NCI-H460 (cell line): ENCODE data around the gene PARP2. TPM values are rescaled to one million over a fixed set of nuclear protein-coding genes. Genes with fewer than 3 reads are reported as not detected.
"Not testable (repeated sequence)": the region's sequence is repeated elsewhere in the genome, so short reads cannot be mapped to it uniquely, and the experiment has no call there.

Experiments
- DNase-seq: peaks from one replicate; pipeline ENCODE4 v3.0.0-alpha.2; 2016; ENCODE audit warnings: low read depth; ENCODE audit errors: extremely low read depth
- polyA plus RNA-seq: library from polyadenylated mRNA; depleted of rRNA; stranded (reverse); fragments of >200 nt; gene quantifications from 2 replicates; pipeline ENCODE4 v1.2.3, GENCODE V29; 2014; cell fraction: nucleus; rRNA removed
- total RNA-seq: library from RNA; depleted of rRNA; stranded (reverse); fragments of >200 nt; shearing (Covaris generic); gene quantifications from 2 replicates; pipeline ENCODE4 v1.2.3, GENCODE V29; 2014; rRNA removed

Gene PARP2, protein sequence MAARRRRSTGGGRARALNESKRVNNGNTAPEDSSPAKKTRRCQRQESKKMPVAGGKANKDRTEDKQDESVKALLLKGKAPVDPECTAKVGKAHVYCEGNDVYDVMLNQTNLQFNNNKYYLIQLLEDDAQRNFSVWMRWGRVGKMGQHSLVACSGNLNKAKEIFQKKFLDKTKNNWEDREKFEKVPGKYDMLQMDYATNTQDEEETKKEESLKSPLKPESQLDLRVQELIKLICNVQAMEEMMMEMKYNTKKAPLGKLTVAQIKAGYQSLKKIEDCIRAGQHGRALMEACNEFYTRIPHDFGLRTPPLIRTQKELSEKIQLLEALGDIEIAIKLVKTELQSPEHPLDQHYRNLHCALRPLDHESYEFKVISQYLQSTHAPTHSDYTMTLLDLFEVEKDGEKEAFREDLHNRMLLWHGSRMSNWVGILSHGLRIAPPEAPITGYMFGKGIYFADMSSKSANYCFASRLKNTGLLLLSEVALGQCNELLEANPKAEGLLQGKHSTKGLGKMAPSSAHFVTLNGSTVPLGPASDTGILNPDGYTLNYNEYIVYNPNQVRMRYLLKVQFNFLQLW
- total RNA-seq = 35.7 and 39.4 TPM in 2 replicates
- 50.2 and 54.9 TPM in 2 replicates for polyA plus RNA-seq

DNA sequence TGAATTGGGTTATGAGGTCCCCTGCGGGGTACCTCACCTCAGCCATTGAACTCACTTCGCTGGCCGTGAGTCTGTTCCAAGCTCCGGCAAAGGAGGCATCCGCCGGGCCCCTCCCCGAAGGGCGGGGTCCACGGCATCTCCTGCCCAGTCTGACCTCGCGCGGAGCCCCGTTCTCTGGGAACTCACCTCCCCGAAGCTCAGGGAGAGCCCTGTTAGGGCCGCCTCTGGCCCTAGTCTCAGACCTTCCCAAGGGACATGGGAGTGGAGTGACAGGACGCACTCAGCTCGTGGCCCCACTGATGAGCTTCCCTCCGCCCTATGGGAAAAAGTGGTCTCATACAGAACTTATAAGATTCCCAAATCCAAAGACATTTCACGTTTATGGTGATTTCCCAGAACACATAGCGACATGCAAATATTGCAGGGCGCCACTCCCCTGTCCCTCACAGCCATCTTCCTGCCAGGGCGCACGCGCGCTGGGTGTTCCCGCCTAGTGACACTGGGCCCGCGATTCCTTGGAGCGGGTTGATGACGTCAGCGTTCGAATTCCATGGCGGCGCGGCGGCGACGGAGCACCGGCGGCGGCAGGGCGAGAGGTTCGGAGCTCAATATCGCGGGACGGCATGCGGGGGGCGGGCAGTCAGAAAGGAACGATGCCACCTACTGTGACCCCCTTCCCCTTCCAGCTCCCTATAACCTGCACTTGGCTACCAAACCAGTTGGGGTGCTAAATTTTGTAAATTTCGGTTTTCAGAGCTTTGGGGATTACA, at the start of gene PARP2:
PARP2 (plus strand) TSS at position 544 of the 770 bp plus-strand sequence; CDS start at position 551, 7 bp downstream.
- peak; percentile 100 for DNase-seq

DNA sequence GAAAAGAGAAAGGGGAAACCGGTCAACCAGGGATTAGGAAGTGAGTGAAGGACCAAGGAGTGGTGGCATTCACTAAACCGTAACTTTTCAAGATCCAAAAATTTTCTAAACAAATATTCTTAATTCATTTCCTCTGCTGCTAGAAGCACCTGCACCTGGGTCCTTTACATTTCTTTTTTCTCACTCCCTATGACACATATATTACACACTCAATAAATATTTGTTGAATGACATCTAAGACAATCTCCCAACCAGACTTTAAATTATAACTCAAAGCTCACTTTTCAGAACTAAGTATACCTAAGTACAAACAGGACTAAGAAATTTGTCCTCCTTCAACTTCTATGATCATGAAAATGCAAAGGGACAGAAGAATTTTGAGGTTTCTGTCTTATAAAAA, 48.8 kb upstream of the PARP2 start:
- no peak for DNase-seq

DNA sequence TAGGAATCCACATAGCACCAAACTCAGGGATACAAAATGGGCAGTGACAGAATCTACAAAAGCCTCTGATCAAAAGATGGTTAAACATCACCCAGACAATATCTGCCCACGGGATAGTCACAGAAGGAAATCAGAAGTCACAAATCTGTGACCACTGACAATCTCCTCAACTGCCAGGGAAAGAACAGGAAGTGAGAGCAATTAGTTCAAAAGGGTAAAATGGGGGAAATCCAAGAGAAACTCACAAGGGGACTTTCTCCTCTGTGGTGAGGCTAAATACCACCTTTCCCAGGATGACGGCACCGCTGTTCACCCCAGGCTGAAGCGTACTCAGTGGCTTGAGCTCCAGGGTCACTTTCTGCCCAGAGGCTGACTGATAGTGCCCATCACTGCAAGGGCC, 48.4 kb upstream of the PARP2 start:
- no peak for DNase-seq

DNA sequence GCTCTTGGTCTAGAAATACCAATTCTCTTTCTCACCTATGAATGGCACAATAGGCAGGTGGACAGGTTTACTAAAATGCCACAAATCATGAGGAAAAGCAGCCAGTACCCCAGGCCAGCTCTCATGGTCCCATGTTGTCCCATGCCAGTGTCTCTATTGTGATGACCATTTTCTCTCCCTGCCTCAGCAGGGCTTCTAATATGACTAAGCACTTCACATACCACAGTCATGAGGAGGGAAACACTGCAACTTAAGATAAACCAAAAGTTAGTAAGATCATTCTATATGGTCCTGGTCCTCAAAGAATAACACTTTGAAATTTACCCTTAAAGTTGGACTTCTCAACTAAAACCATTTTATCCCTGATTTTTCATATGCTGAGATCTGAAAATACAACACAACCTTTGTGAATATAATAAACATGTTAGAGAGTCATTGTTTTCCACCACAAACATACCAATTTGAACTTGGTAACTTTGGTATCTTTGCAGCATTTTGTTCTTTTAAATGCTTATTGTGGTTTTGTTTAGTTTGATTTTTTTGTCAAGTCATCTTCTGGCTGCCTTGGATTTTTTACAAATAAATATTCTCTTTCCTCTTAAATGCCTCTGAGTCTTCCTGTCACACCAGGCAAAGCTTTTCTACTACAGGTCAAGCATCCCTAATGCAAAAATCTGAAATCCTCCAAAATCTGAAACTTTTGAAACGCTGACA, 41.2 kb upstream of the PARP2 start:
- DNase-seq = peak; percentile 15

DNA sequence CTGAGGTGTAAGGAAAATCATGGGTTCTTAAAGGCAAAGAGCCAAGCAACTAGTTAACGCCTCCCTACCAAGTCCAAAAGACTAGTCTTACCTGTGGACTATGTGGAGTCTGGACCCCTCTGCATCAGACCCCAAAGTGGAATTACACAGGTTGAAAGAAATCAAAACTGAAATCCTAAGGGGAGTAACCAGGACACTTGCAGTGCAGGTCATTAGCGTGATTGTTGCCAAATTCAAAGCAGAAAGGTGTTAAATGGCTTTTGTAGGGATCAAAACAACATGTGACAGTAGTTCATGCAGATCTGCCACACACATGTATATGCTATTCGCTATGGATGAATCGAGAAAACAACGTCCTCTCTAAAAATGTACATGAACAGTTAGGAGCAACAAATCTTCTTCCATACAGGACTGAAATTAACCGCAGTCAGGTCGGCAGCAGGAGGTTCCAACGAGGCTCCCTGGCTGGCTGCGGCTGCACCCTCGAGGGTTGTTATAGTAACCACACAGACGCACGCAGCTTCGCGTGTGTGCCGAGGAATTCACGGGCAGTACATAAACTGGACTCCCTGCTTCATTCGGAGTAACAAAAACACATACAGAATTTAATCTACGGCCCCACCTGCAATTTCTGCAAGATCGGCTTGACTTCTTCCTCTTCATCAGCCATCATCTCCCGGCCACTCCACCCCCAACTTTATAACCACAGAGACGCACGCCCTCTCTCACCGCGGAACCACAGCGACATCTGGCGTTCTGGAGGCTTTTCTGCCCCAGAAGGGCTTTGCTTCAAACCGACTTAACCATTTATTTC, 38.0 kb upstream of the PARP2 start, which contains the start of gene TTC5:
TTC5 (minus strand) TSS at position 687 of the 814 bp plus-strand sequence; CDS start at position 673, 14 bp downstream.
- peak; percentile 84 for DNase-seq

DNA sequence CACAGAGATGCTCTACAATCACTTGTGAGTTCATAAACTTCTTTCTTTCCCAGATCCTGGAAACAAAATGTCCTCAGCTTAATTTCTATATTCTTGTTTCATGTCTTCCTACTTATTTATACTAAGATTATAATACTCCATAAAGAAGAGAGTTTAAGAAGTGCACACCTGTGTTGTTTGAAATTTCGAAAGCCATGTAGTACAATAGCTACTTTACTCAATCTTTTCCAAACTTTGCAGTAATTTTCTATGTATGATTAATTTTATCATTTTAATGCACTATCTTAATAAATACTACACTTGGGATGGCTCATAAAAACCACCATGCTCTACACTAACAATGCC, 37.4 kb upstream of the PARP2 start:
- DNase-seq = no peak

DNA sequence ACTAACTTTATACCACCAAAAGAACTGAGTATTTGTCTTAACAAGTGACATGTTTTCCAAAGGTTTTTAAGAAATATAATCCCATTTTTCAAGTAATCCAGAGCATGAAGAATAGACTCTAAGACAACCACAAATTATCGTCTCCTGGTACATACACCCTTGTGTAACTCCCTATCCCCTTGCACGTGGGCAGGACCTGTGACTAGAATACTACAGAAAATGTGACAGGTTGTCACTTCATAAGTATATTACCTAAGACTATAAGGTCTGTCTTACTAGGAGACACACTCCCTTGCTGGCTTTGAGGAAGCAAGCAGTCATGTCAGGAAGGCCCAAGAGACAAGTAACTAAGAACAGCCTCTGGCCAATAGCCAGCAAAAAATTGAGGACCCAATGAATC, 29.4 kb upstream of the PARP2 start:
- no peak for DNase-seq

DNA sequence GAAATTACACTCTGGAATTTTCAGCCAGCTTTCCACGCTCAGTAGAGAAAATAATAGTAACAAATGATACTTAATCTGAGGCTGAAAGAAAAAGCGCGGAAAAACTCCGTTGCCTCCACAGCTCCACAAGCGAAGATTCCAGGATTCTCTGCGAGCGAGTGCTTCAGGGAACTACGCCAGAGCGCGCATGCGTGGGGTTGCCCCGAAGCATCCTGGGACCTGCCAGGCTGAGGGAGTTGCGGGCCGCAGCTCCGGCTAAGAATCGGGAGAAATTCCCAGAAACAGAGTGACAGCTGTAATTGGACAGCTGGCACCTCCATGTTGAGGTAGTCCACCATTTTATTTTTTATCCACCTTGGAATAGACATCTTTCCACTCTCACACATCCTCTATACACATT, 25.7 kb upstream of the PARP2 start:
- no peak for DNase-seq

DNA sequence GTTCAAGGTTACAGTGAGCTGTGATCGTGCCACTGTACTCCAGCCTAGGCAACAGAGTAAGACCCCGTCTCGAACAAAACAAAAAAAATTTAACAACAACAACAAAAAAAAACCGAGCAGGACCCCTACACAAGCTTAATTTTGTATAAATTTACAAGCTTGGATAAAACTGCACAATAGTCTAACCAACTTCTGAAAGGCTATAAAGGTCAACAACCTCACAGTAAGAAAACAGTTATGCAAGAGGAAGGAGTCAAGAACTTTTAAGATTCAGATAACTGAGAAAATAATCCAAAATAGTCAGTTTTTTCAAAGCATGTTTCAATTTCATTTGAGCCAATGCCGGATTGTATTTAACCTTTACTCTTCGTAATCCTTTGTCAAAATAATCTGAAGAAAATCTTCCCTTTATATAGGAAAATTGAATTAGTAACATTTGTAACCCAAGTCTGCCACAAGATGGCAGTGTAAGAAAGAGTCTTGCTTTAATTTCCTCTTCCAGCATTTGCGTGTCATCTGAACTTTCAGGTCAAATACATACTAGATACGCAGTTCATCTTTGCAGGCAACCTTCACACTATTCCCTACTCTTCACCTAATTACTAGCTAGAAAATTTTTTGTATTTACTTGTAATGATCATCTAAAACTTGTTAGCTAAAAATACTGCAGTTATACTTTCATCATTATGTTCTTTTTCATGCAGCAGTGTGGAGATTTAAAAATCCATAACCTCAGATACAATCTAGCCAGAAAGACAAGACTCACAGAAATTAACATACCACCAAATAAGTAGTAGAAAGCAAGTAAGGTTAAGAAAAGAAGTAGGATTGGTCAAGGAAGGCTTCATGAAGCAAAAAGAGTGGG, 16.2 kb upstream of the PARP2 start:
- DNase-seq = peak; percentile 76

DNA sequence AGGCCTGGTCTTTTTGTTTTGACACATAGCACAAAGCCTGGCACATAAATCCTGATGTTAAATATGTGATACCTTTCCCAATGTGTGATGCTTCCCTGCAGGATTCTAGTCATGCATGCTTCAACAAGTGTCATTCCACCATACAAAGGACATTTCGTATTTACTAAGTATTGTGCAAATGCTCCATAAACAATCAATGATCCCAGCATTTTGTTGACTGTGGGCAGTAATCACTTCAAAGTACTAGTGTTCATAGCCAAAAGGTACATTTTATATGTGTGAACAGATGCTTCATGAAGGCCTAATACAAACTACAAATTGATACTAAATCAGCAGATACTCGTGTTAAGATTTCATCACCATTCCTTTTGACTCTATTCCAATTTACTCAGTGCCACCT, 14.7 kb upstream of the PARP2 start:
- no peak for DNase-seq

DNA sequence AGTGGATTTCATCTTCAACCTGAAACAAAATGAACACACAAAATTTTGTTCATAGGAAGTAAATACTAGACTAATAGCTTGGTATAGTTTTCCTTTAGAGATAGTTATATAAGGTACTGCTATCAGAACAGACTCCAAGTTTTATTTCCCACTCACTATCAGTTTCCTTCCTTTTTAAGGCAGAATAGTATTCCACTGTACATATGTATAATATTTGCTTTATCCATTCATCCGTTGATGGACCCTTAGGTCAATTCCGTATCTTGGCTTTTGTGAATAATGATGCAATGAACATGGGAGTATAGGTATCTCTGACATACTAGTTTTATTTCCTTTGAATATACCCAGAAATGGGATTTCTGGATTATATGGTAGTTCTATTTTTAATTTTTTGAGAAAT, 14.1 kb upstream of the PARP2 start:
- no peak for DNase-seq

DNA sequence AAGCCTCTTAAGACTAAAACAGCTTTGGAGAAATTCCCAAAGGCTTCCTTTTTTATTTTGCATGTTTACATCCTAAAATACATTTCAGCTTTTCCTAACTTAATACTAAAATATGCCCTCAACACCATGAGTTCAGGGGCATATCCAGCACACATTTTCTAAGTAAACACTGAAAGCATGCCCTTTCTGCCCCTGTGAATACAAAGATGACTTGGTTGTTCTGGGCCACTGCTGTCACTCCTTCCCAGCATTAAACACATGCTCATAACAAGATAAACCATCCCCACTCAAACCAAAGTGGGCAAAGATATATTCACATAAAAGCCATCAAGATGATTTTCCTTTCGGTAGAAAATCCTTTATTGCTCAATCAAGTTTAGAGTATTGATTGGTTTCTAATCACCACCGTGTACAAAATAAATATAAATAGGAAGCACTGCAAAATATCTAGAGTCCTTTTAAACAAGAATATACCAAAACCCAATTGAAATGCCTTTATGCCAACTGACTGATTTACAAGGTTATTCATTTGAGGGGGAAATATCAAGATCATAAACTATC, 12.3 kb upstream of the PARP2 start:
- DNase-seq = no peak

DNA sequence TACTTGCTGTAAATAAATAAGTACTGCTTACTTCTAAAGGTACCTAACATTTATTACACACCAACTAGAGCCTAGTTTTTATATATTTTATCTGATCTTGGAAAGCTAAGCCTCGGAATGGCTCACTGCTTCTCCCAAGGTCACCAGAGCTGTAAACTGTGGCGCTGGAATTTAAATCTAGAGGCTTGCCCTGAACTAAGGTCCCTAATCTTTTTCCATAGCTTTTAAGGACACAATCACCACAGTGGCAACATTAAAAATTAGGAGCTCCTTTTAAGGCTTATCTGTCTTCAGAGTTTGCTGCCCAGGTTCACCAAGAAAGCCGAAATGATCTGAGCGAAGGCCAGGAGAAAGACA, 11.0 kb upstream of the PARP2 start:
- DNase-seq = no peak

DNA sequence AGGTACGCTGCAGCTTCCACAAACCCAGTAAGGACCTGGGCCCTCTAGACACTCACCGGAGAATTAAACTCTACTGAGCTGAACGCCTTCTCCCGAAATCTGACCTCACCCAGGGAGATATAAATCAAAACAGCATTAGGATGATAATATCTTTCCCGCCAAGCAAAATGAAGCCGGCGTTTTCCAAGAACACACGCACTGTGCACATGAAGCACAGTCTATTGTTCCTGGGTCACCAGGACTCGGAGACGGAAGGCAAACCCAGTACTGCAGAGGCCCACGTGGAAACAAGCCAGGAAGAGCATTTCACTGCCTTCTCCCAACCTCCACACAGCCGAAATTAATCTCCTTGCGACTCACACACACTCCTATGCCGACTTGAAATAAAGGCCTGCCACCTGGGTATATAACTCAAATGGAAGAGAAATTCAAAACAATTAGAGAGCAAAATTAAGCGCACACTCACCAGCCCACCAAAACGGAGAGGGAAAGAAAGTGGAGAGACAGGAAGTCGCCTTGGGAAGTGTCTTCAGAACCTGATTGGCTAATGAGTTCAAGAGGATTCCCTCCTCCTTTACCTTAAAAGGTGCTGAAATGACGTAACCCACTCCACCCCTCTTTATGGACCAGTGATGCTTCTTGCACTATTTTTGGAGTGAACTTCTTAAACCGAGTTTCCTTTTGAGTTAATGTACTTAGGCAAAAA, 10.5 kb upstream of the PARP2 start, which contains the start of gene CCNB1IP1:
CCNB1IP1 (minus strand) TSS at position 492 of the 706 bp plus-strand sequence. CDS start 16,756 bp downstream, outside the sequence.
- DNase-seq = peak; percentile 79

DNA sequence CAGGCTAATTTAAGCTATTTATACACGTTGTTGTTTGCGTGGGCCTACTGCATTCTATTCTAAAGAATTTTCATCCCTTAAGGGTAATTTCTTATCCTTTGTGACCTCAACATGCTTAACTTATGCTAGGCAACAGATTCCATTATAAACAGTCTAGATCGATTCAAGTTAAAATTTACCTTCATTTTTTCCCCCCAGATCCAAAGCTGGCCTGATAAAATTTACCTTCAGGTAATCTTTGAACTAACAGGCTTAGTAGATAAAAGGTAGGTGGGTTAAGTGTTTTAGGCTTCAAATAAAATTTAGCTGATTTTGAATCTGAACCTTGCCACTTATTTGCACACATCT, 10.0 kb upstream of the PARP2 start:
- no peak for DNase-seq

DNA sequence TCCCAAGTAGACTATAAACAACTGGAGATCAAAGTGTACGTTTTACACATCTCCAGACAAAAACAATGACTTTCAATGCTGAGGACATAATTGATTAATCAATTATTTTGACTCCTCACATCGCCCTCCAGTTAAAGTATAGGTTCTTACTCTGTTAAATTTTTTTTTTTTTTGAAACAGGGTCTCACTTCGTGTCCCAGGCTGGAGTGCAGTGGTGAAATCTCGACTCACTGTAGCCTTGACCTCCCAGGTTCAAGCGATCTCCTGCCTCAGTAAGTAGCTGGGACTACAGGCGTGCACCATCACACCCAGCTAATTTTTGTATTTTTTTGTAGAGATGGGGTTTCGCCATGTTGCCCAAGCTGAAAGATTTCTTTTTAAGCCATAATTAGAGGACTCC, 9.4 kb upstream of the PARP2 start:
- no peak for DNase-seq

DNA sequence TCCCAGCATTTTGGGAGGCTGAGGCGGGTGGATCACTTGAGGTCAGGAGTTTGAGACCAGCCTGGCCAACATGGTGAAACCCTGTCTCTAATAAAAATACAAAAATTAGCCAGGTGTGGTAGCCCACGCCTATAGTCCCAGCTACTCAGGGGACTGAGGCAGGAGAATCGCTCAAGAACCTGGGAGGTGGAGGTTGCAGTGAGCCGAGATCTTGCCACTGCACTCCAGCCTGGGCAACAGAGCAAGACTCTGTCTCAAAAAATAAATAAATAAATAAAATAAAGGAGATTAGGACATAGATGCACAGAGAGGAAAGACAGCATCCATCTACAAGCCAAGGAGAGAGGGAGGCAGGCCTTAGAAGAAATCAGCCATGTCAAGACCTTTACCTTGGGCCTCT, 2.4 kb upstream of the PARP2 start:
- DNase-seq = not testable (repeated sequence)

DNA sequence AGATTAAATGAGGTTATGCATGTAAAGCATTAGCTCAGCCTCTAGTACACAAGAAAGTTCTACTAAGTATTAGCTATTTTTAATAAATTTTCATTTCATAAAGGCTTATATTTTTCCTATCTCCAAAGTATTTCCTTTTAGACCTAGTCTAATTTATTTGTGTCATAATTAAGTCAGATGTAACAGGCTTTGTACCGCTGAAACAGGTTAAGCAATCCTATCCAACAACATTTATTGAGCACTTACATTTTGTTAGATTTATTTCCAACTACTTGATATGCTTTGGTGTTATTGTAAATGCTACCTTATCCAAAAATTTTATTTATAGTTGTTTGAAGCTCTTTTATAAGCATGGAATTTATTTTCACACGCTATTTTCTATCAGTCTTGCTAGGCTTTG, 1.8 kb upstream of the PARP2 start:
- DNase-seq = no peak
